ENCODE data around the gene CACNA1C.

The CACNA1C gene

GRCh38 chr12:2322554-2323120 is 269.9 kb downstream of the CACNA1C start:
- DNase-seq (ENCODE audit: low spot score), result no peak

GRCh38 chr12:2323532-2324255 is 270.9 kb downstream of the CACNA1C start:
- no peak for DNase-seq (ENCODE audit: low spot score)

GRCh38 chr12:2324387-2324786 is 271.6 kb downstream of the CACNA1C start:
- DNase-seq (ENCODE audit: low spot score), result no peak

GRCh38 chr12:2325519-2325918 is 272.7 kb downstream of the CACNA1C start:
- DNase-seq (ENCODE audit: low spot score), result no peak

GRCh38 chr12:2326470-2326869 is 273.7 kb downstream of the CACNA1C start:
- no peak for DNase-seq (ENCODE audit: low spot score)

GRCh38 chr12:2328661-2329060 is 275.9 kb downstream of the CACNA1C start:
- DNase-seq (ENCODE audit: low spot score), result no peak

GRCh38 chr12:2329661-2330210 is 276.9 kb downstream of the CACNA1C start:
- no peak for DNase-seq (ENCODE audit: low spot score)

GRCh38 chr12:2332236-2332635 is 279.4 kb downstream of the CACNA1C start:
- DNase-seq (ENCODE audit: low spot score), result no peak

- no peak for DNase-seq (ENCODE audit: low spot score)
These were observed 280.2 kb downstream of the CACNA1C start for GRCh38 chr12:2332947-2333346.

GRCh38 chr12:2333491-2334195 is 280.9 kb downstream of the CACNA1C start:
- DNase-seq (ENCODE audit: low spot score), result no peak

- no peak for DNase-seq (ENCODE audit: low spot score)
These were observed 281.5 kb downstream of the CACNA1C start for GRCh38 chr12:2334271-2334670.

- no peak for DNase-seq (ENCODE audit: low spot score)
These were observed 281.9 kb downstream of the CACNA1C start for GRCh38 chr12:2334689-2335088.

- DNase-seq (ENCODE audit: low spot score), result no peak
These were observed 282.3 kb downstream of the CACNA1C start for GRCh38 chr12:2335109-2335508.

- DNase-seq (ENCODE audit: low spot score), result no peak
These were observed 282.7 kb downstream of the CACNA1C start for GRCh38 chr12:2335513-2335912.

- no peak for DNase-seq (ENCODE audit: low spot score)
These were observed 283.1 kb downstream of the CACNA1C start for GRCh38 chr12:2335916-2336315.

- DNase-seq (ENCODE audit: low spot score), result no peak
These were observed 283.6 kb downstream of the CACNA1C start for GRCh38 chr12:2336409-2336829.

- DNase-seq (ENCODE audit: low spot score), result no peak
These were observed 284.5 kb downstream of the CACNA1C start for GRCh38 chr12:2337031-2338010.

- DNase-seq (ENCODE audit: low spot score), result no peak
These were observed 285.6 kb downstream of the CACNA1C start for GRCh38 chr12:2338381-2338780.

GRCh38 chr12:2338991-2339431 is 286.2 kb downstream of the CACNA1C start:
- DNase-seq (ENCODE audit: low spot score), result no peak

- no peak for DNase-seq (ENCODE audit: low spot score)
These were observed 288.4 kb downstream of the CACNA1C start for GRCh38 chr12:2341051-2341751.

GRCh38 chr12:2341871-2342270 is 289.1 kb downstream of the CACNA1C start:
- no peak for DNase-seq (ENCODE audit: low spot score)

Data from putamen (tissue), 1 donor.